Neural progenitor cell (in vitro differentiated cells): ENCODE measurements around the gene BEST2. TPM values are rescaled to one million over a fixed set of nuclear protein-coding genes. Genes with fewer than 3 reads are reported as not detected.

Experiments used
- DNase-seq: peaks from one replicate; pipeline ENCODE4 v3.0.0-alpha.2; 2016; ENCODE audit warnings: low spot score
- H2AFZ ChIP-seq: fragments of 200-600 bp; sonication (generic); replicated peaks from 2 replicates; pipeline ENCODE4 v1.6.1; 2016; ENCODE audit warnings: antibody characterized with exemption
- H3F3A ChIP-seq: fragments of 200-600 bp; sonication (generic); 2 replicates; pipeline ENCODE4 v1.6.1; 2016; ENCODE audit warnings: antibody characterized with exemption, low read depth
- H3K27ac ChIP-seq: fragments of 200-600 bp; sonication (generic); 2 replicates; pipeline ENCODE4 v1.5.1; 2016; ENCODE audit warnings: mild to moderate bottlenecking
- H3K27me3 ChIP-seq: fragments of 200-600 bp; sonication (generic); 2 replicates; pipeline ENCODE4 v1.6.1; 2016; ENCODE audit warnings: mild to moderate bottlenecking, moderate library complexity
- H3K36me3 ChIP-seq: fragments of 200-600 bp; sonication (generic); 2 replicates; pipeline ENCODE4 v1.5.1; 2016
- H3K4me1 ChIP-seq: fragments of 200-600 bp; sonication (generic); 2 replicates; pipeline ENCODE4 v1.6.1; 2016; ENCODE audit warnings: mixed run types
- H3K4me2 ChIP-seq: fragments of 200-600 bp; sonication (generic); 2 replicates; pipeline ENCODE4 v1.6.1; 2016
- H3K4me3 ChIP-seq: fragments of 200-600 bp; sonication (generic); 2 replicates; pipeline ENCODE4 v1.5.1; 2016
- H3K79me2 ChIP-seq: fragments of 200-600 bp; sonication (generic); 2 replicates; pipeline ENCODE4 v1.6.1; 2016; ENCODE audit warnings: low read depth
- H3K9ac ChIP-seq: fragments of 200-600 bp; sonication (generic); 2 replicates; pipeline ENCODE4 v1.6.1; 2016
- H3K9me3 ChIP-seq: fragments of 200-600 bp; sonication (generic); 2 replicates; pipeline ENCODE4 v1.5.1; 2016; ENCODE audit warnings: low read depth
- H4K20me1 ChIP-seq: fragments of 200-600 bp; sonication (generic); 2 replicates; pipeline ENCODE4 v1.6.1; 2016; ENCODE audit warnings: low read depth
- H3K27ac Mint-ChIP-seq: 3 replicates; pipeline ENCODE4 v1.8.0; 2021; ENCODE audit warnings: mixed read lengths
- H3K27me3 Mint-ChIP-seq: 2 replicates; pipeline ENCODE4 v1.8.0; 2022; ENCODE audit warnings: low read depth, mild to moderate bottlenecking, inconsistent platforms, moderate library complexity, mixed read lengths; ENCODE audit not compliant: insufficient read depth
- H3K36me3 Mint-ChIP-seq: 3 replicates; pipeline ENCODE4 v1.8.0; 2021; ENCODE audit warnings: mixed read lengths
- H3K4me1 Mint-ChIP-seq: 3 replicates; pipeline ENCODE4 v1.8.0; 2021; ENCODE audit warnings: mixed read lengths
- H3K4me3 Mint-ChIP-seq: 3 replicates; pipeline ENCODE4 v1.8.0; 2021; ENCODE audit warnings: mild to moderate bottlenecking, moderate library complexity, mixed read lengths
- H3K9me3 Mint-ChIP-seq: 3 replicates; pipeline ENCODE4 v1.8.0; 2020; ENCODE audit warnings: mixed read lengths
- EZH2 ChIP-seq: fragments of 200-600 bp; sonication (generic); IDR thresholded peaks from 2 replicates; pipeline ENCODE4 v1.6.1; 2017; ENCODE audit warnings: antibody characterized with exemption, mild to moderate bottlenecking, moderate library complexity
- EZH2phosphoT487 ChIP-seq: fragments of 200-600 bp; sonication (generic); IDR thresholded peaks from 2 replicates; pipeline ENCODE4 v1.6.1; 2017; ENCODE audit warnings: antibody characterized with exemption
- total RNA-seq: library from RNA; depleted of rRNA; stranded (reverse); fragments of >200 nt; gene quantifications from 2 replicates; pipeline ENCODE4 v1.2.3, GENCODE V29; 2015; ENCODE audit warnings: low replicate concordance
- TF ChIP-seq, protein P1 (sequence below): fragments of 200-600 bp; sonication (generic); IDR thresholded peaks from 2 replicates; pipeline ENCODE4 v1.5.1; 2017; ENCODE audit warnings: antibody characterized with exemption, mild to moderate bottlenecking

BEST2 gene
- total RNA-seq, 1 donor from 2014 or later, result not detected

DNA sequence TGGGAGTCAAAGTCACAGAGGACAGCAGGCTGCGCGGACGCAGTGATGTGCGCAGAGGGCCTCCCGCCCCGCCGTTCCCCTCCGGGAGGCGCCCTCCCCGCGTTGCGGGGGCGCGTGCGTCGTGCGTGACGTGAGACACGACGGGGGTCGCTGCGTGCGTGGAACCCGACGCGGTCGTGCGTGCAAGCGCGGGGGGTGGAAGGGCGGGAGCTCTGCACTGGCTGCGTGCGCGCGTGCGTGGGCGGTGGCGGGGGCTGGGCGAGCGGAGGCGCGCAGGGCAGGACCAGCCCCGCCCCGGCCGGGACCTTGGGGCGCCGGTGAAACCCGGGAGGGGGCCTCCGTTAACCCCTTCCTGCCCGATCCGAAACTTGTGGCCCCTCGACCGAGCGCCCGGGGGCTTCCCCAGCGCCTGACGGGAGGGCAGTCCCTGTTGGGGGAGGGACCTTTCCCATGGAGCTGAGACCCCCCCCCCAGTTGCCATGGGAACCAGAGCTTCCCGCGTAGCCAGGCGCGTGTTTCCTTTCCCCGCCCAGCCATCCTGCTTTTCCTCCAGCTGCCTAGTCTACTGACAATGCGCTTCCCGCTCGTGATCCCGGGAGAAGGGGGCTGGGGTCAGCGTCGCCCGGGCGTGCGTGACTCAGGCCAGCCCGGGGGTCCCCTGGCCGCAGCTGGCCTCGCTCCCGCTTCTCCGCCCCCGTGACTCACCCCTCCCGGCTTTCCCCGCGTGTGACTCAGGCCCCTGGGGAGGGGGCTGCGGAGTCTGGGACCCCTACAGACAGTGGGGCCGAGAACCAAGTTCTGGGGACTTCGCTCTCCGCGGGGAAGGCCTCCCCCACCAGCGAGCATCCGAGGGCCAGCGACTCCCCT, 31.1 kb downstream of the BEST2 start:
- Histone ChIP-seq H3K79me2 (no peaks in the 10 kb centered on the region), H4K20me1 (no peaks in the 10 kb centered on the region), H3K4me1 (peaks cover 31% of the 10 kb centered on the region), H2AFZ (peak overlapping the region; percentile 65), H3K27me3 (no peaks in the 10 kb centered on the region), H3F3A (peaks cover 63% of the 10 kb centered on the region), H3K27ac (no peak overlapping the region), H3K4me3 (peak overlapping the region; percentile 66), H3K9ac (no peak overlapping the region), H3K9me3 (no peaks in the 10 kb centered on the region), H3K4me2 (peak overlapping the region; percentile 99), H3K36me3 (no peaks in the 10 kb centered on the region)
- peak; percentile 67 for DNase-seq
- Mint-ChIP-seq H3K4me3 (peak overlapping the region; percentile 90), H3K36me3 (no peaks in the 10 kb centered on the region), H3K9me3 (peaks cover 2% of the 10 kb centered on the region), H3K27me3 (peaks cover 14% of the 10 kb centered on the region), H3K27ac (peak overlapping the region; percentile 100), H3K4me1 (peaks cover 31% of the 10 kb centered on the region)
- no peak for TF ChIP-seq EZH2phosphoT487
- TF ChIP-seq EZH2, result no peak
- TF ChIP-seq, protein P1, sequence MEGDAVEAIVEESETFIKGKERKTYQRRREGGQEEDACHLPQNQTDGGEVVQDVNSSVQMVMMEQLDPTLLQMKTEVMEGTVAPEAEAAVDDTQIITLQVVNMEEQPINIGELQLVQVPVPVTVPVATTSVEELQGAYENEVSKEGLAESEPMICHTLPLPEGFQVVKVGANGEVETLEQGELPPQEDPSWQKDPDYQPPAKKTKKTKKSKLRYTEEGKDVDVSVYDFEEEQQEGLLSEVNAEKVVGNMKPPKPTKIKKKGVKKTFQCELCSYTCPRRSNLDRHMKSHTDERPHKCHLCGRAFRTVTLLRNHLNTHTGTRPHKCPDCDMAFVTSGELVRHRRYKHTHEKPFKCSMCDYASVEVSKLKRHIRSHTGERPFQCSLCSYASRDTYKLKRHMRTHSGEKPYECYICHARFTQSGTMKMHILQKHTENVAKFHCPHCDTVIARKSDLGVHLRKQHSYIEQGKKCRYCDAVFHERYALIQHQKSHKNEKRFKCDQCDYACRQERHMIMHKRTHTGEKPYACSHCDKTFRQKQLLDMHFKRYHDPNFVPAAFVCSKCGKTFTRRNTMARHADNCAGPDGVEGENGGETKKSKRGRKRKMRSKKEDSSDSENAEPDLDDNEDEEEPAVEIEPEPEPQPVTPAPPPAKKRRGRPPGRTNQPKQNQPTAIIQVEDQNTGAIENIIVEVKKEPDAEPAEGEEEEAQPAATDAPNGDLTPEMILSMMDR, result no peak

DNA sequence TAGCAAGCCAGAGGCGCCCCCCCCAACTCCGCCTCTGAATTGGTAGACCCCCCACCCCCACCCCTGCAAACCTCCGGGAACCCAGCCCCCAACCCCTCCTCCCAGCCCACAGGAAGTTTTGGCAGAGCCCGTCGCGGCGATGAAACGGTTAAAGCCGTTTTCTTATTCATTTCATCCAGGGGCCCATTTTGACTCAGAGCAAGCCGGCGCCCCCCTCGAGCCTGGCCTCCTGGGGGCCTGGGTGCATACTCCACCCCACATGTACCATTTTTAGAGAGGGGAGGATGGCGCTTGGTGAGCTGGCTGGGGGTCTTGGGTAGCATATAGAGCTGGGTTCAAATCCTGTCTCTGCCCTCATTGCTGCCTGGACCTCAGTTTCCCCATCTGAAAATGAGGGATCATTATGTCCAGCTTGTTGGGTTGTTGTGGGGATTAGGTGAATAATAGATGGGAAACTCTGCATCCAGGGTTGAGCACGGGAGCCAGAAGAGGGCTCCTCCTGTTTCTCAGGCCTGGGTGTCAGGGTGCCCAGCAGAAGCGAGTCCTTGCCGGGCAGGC, 31.8 kb downstream of the BEST2 start:
- no peak overlapping the region for H2AFZ ChIP-seq

DNA sequence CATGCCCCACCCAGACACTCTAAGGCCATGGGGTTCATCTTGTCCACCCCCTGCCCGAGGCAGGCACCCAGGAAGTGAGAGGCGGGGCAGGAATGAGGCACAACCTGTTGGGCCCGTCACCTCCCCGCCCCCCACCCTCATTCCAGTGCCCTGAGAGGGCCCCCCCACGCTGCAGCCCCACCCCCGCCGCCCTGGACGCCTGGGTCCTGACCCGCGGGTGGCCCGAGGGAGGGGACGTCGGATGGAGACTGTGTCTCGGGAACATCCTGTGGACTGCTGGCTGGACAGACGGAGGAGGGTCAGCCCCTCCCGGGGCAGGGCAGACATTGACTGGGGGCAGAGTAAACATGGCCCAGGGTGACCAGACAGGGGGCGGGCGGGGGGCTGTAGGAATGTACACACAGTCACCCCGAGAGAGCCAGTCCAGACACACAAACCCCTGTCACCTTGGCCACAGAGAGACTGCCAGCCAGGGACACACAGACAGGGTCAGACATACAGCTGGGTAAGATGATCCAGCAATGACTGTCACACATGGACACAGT, 32.3 kb downstream of the BEST2 start:
- Mint-ChIP-seq H3K27me3 (peaks cover 16% of the 10 kb centered on the region), H3K36me3 (no peaks in the 10 kb centered on the region), H3K9me3 (peaks cover 2% of the 10 kb centered on the region), H3K4me1 (peaks cover 36% of the 10 kb centered on the region), H3K4me3 (peak overlapping the region; percentile 78), H3K27ac (peak overlapping the region; percentile 87)
- Histone ChIP-seq H3K9ac (no peak overlapping the region), H3K79me2 (no peaks in the 10 kb centered on the region), H3F3A (peaks cover 66% of the 10 kb centered on the region), H3K27me3 (no peaks in the 10 kb centered on the region), H4K20me1 (no peaks in the 10 kb centered on the region), H3K36me3 (no peaks in the 10 kb centered on the region), H3K27ac (no peak overlapping the region), H2AFZ (no peak overlapping the region), H3K4me2 (peak overlapping the region; percentile 99), H3K4me1 (peaks cover 34% of the 10 kb centered on the region), H3K4me3 (no peak overlapping the region), H3K9me3 (no peaks in the 10 kb centered on the region)
- DNase-seq, result no peak
- TF ChIP-seq, protein P1, result no peak
- TF ChIP-seq EZH2phosphoT487 (no peak), EZH2 (no peak)

More for the DNA sequence above, 31.8 kb downstream of the BEST2 start:
- H3K4me3 Mint-ChIP-seq, result peak overlapping the region; percentile 78
- peaks cover 2% of the 10 kb centered on the region for H3K9me3 Mint-ChIP-seq
- peaks cover 14% of the 10 kb centered on the region for H3K27me3 Mint-ChIP-seq
- Histone ChIP-seq H3K4me1 (peaks cover 33% of the 10 kb centered on the region), H3F3A (peaks cover 66% of the 10 kb centered on the region), H3K27me3 (no peaks in the 10 kb centered on the region), H3K27ac (no peak overlapping the region), H3K4me2 (peak overlapping the region; percentile 99), H3K4me3 (peak overlapping the region; percentile 66), H4K20me1 (no peaks in the 10 kb centered on the region), H3K9ac (no peak overlapping the region), H3K79me2 (no peaks in the 10 kb centered on the region), H3K36me3 (no peaks in the 10 kb centered on the region), H3K9me3 (no peaks in the 10 kb centered on the region)
- TF ChIP-seq, protein P1, result no peak
- TF ChIP-seq EZH2, result no peak
- no peak for TF ChIP-seq EZH2phosphoT487
- no peak for DNase-seq
- peak overlapping the region; percentile 87 for H3K27ac Mint-ChIP-seq
- H3K4me1 Mint-ChIP-seq, result peaks cover 36% of the 10 kb centered on the region
- no peaks in the 10 kb centered on the region for H3K36me3 Mint-ChIP-seq
